ENCODE measurements around the gene KCNJ15.
"Not testable (repeated sequence)": the region's sequence is repeated elsewhere in the genome, so short reads cannot be mapped to it uniquely, and the experiment has no call there.

The KCNJ15 gene

GRCh38 chr21:38256599-38257302, at the start of gene KCNJ15:
Gene KCNJ15, plus strand, starts transcription at chr21:38256991. Its CDS starts 42,271 bp downstream, at chr21:38299262.
- DNase-seq (ENCODE audit: low read depth), result no peak

- no peak for DNase-seq (ENCODE audit: low read depth)
Observed at GRCh38 chr21:38208118-38208517, 48.7 kb upstream of the KCNJ15 start.

GRCh38 chr21:38211321-38211720, 45.5 kb upstream of the KCNJ15 start:
- no peak for DNase-seq (ENCODE audit: low read depth)

- DNase-seq (ENCODE audit: low read depth), result no peak
Observed at GRCh38 chr21:38212706-38213105, 44.1 kb upstream of the KCNJ15 start.

GRCh38 chr21:38219049-38219628, 37.7 kb upstream of the KCNJ15 start:
- peak; percentile 39 for DNase-seq (ENCODE audit: low read depth)

- DNase-seq (ENCODE audit: low read depth), result no peak
Observed at GRCh38 chr21:38220270-38220737, 36.5 kb upstream of the KCNJ15 start.

GRCh38 chr21:38221594-38221993, 35.2 kb upstream of the KCNJ15 start:
- DNase-seq (ENCODE audit: low read depth), result no peak

GRCh38 chr21:38223893-38224540, 32.8 kb upstream of the KCNJ15 start:
- DNase-seq (ENCODE audit: low read depth), result no peak

GRCh38 chr21:38227401-38227800, 29.4 kb upstream of the KCNJ15 start:
- DNase-seq (ENCODE audit: low read depth), result no peak

GRCh38 chr21:38228115-38228514, 28.7 kb upstream of the KCNJ15 start:
- DNase-seq (ENCODE audit: low read depth), result no peak

GRCh38 chr21:38228537-38228936, 28.3 kb upstream of the KCNJ15 start:
- no peak for DNase-seq (ENCODE audit: low read depth)

- no peak for DNase-seq (ENCODE audit: low read depth)
Observed at GRCh38 chr21:38229260-38229877, 27.4 kb upstream of the KCNJ15 start.

- no peak for DNase-seq (ENCODE audit: low read depth)
Observed at GRCh38 chr21:38234395-38235142, 22.2 kb upstream of the KCNJ15 start.

- DNase-seq (ENCODE audit: low read depth), result not testable (repeated sequence)
Observed at GRCh38 chr21:38235251-38235650, 21.5 kb upstream of the KCNJ15 start.

GRCh38 chr21:38236232-38236631, 20.6 kb upstream of the KCNJ15 start:
- no peak for DNase-seq (ENCODE audit: low read depth)

GRCh38 chr21:38239672-38240071, 17.1 kb upstream of the KCNJ15 start:
- no peak for DNase-seq (ENCODE audit: low read depth)

GRCh38 chr21:38240129-38240528, 16.7 kb upstream of the KCNJ15 start:
- no peak for DNase-seq (ENCODE audit: low read depth)

- DNase-seq (ENCODE audit: low read depth), result no peak
Observed at GRCh38 chr21:38241029-38241740, 15.6 kb upstream of the KCNJ15 start.

- DNase-seq (ENCODE audit: low read depth), result no peak
Observed at GRCh38 chr21:38242061-38242460, 14.7 kb upstream of the KCNJ15 start.

- no peak for DNase-seq (ENCODE audit: low read depth)
Observed at GRCh38 chr21:38243732-38244406, 12.9 kb upstream of the KCNJ15 start.

GRCh38 chr21:38244407-38244787, 12.4 kb upstream of the KCNJ15 start:
- DNase-seq (ENCODE audit: low read depth), result no peak

Data from GM04504 (cell line).